GM12878 (cell line): ENCODE measurements around the gene GRAMD1A. TPM values are rescaled to one million over a fixed set of nuclear protein-coding genes. Genes with fewer than 3 reads are reported as not detected.

Experiments used
- ATF7 ChIP-seq: fragments of 450-650 bp; IDR thresholded peaks from 2 replicates; pipeline ENCODE4 v1.6.1; 2016; ENCODE audit warnings: low read depth, mild to moderate bottlenecking
- CREB1 ChIP-seq: IDR thresholded peaks from 2 replicates; pipeline ENCODE4 v1.6.1; 2012; ENCODE audit warnings: low read depth, mild to moderate bottlenecking, inconsistent platforms
- CREM ChIP-seq: IDR thresholded peaks from 2 replicates; pipeline ENCODE4 v1.6.1; 2014; ENCODE audit warnings: antibody characterized with exemption, low read depth
- E2F4 ChIP-seq: IDR thresholded peaks from 2 replicates; pipeline ENCODE4 v1.6.1; 2012; ENCODE audit warnings: low read depth, low read length, improper control_type of control experiment
- IKZF2 ChIP-seq, 2 experiments: fragments of 450-650 bp; IDR thresholded peaks; 2 replicates each; pipeline ENCODE4 v1.6.1; 2017; ENCODE audit warnings: mild to moderate bottlenecking in 2 of 2, moderate library complexity in 2 of 2
- IRF3 ChIP-seq: fragments of 450-650 bp; IDR thresholded peaks from 2 replicates; pipeline ENCODE4 v1.6.1; 2014; ENCODE audit warnings: mild to moderate bottlenecking
- KLF5 ChIP-seq: fragments of 450-650 bp; IDR thresholded peaks from 2 replicates; pipeline ENCODE4 v1.6.1; 2014; ENCODE audit warnings: mild to moderate bottlenecking; ENCODE audit not compliant: partially characterized antibody
- PAX5 ChIP-seq: IDR thresholded peaks from 2 replicates; pipeline ENCODE4 v1.6.1; 2011; ENCODE audit warnings: low read depth, low read length, borderline replicate concordance
- PBX3 ChIP-seq: IDR thresholded peaks from 2 replicates; pipeline ENCODE4 v1.6.1; 2011; ENCODE audit warnings: mild to moderate bottlenecking, low read depth, low read length, moderate library complexity; ENCODE audit not compliant: insufficient replicate concordance
- SKIL ChIP-seq: fragments of 450-650 bp; IDR thresholded peaks from 2 replicates; pipeline ENCODE4 v1.6.1; 2017; ENCODE audit warnings: mild to moderate bottlenecking, low read depth, inconsistent platforms; ENCODE audit not compliant: poor library complexity, severe bottlenecking
- SMAD5 ChIP-seq: IDR thresholded peaks from 2 replicates; pipeline ENCODE4 v1.6.1; 2016; ENCODE audit warnings: antibody characterized with exemption, low read depth
- SUZ12 ChIP-seq: fragments of 200-600 bp; sonication (generic); IDR thresholded peaks from one replicate; pipeline ENCODE4 v1.6.1; 2018; ENCODE audit warnings: antibody characterized with exemption, mild to moderate bottlenecking; ENCODE audit not compliant: unreplicated experiment
- TCF7 ChIP-seq: IDR thresholded peaks from 2 replicates; pipeline ENCODE4 v1.6.1; 2014; ENCODE audit warnings: antibody characterized with exemption, borderline replicate concordance
- polyA plus RNA-seq, 11 experiments: library from polyadenylated mRNA; depleted of rRNA in 4 of 11; unstranded in 6 of 11; stranded (reverse) in 5 of 11; fragments of >200 nt; fragmentation: Nextera tagmentation in 4 of 11; fragmentation: Illumina TruSeq in 1 of 11; extraction: Ambion mirVana in 4 of 11; extraction: Trizol in 1 of 11; gene quantifications; 1 replicate in 1 of 11; 2 replicates in 10 of 11; pipeline versions ENCODE4 v1.2.1 to v1.2.3, GENCODE V29; 2011 to 2016; ENCODE audit warnings: inconsistent platforms in 2 of 11, missing spikeins in 2 of 11, low read depth in 1 of 11
- total RNA-seq, 4 experiments: library from RNA; depleted of rRNA in 3 of 4; stranded (reverse); fragments of >200 nt in 3 of 4; fragmentation: Illumina TruSeq in 1 of 4; extraction: Trizol in 1 of 4; gene quantifications; 2 replicates each; pipeline versions ENCODE4 v1.2.1 to v1.2.3, GENCODE V29; 2013 to 2021

GRAMD1A gene
- total and polyA plus RNA-seq, 10 of the 15 experiments (the other 5 are each of a cell fraction or from before 2014, with no cell fraction given) = 0.79 to 73.6 (median 35.3) TPM

- TF ChIP-seq CREM (peak; percentile 62; the same call in 1 of the 2 replicates), IKZF2 (IDR thresholded peaks at IDR 0.05) (peak; percentile 97 to 98), ATF7 (peak; percentile 50; the same call in 1 of the 2 replicates), SUZ12 (no peak), KLF5 (peak; percentile 74), E2F4 (no peak), PBX3 (no peak), CREB1 (peak; percentile 61; the same call in 1 of the 2 replicates), IRF3 (no peak), SKIL (peak; percentile 41), PAX5 (peak; percentile 83; the same call in 1 of the 2 replicates), TCF7 (peak; percentile 91), SMAD5 (no peak)
These were observed 9.4 kb upstream of the GRAMD1A start (continued) for GRCh38 chr19:34990578-34991192.
